AG09319 (cell line): ENCODE results near the gene PKD1.

Source experiments
- DNase-seq: peaks from one replicate; pipeline ENCODE4 v3.0.0-alpha.2; 2010; ENCODE audit warnings: low read depth; ENCODE audit errors: extremely low read depth
- CTCF ChIP-seq: IDR thresholded peaks from 2 replicates; pipeline ENCODE4 v1.5.1; 2011; ENCODE audit warnings: low read depth, mild to moderate bottlenecking, inconsistent platforms, low read length, moderate library complexity

Gene PKD1

GRCh38 chr16:2040041-2040786 is 95.5 kb downstream of the PKD1 start:
- DNase-seq: no peak
- no peak for TF ChIP-seq CTCF

DNA sequence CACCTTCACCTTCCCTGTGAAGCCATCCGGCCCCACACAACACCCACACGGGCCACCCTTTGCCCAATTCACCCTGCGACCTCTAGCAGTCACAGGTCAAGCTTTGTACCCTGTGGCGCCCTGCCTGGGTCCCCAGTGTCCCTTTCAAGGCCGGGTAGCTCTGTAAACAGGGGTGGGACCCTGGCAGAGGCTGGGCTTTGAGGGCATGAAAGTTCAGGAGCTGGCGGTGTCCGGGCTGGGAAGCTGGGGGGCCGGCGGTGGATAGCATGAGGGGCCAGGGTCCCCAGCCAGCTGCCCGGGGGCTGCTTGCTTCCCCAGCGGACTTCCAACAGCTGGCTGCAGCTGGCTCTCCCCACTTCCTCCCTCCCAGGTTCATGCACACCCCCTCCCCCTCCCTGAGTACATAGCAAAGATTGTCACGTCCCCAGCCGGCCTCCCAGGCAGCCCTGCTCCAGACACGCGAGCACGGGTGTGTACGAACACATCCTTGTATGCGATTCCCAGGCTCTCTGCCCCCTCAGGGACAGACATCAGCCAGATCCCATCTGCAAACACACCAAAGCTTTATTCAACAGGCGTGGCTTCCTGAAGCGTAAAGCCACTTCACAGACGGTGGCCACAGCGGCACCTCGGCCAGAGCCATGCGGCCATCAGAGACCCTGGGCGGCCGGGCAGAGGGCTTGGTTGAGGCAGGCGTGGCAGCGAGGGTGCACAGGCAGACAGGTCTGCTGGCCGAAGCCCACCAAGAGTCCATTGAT is 96.2 kb downstream of the PKD1 start:
- TF ChIP-seq CTCF: no peak
- peak; percentile 64 for DNase-seq
